CD4-positive, alpha-beta T cell treated with Interleukin-1 beta for 1 hour (primary cell): Measurements from ENCODE around the gene ACTL10.

Experiments used
- DNase-seq, 2 donors: peaks; one replicate each; pipeline ENCODE4 v3.0.0-alpha.2; 2020 to 2022

ACTL10 gene

GRCh38 chr20:33664762-33665144 lies 2.0 kb upstream of the ACTL10 start:
- no peak for DNase-seq

GRCh38 chr20:33667245-33667675 lies 517 bp downstream of the ACTL10 start:
- peak; percentile 40 to 41 for DNase-seq

- peak; percentile 81 to 83 for DNase-seq
Measured at GRCh38 chr20:33667676-33668465, 1.1 kb downstream of the ACTL10 start.

GRCh38 chr20:33668466-33669155 lies 1.9 kb downstream of the ACTL10 start:
- DNase-seq = no peak

GRCh38 chr20:33669224-33669623 lies 2.5 kb downstream of the ACTL10 start:
- DNase-seq = no peak

GRCh38 chr20:33669873-33670640 lies 3.3 kb downstream of the ACTL10 start:
- no peak for DNase-seq

- no peak for DNase-seq
Measured at GRCh38 chr20:33670715-33671499, 4.2 kb downstream of the ACTL10 start.

GRCh38 chr20:33671573-33672288 lies 5.0 kb downstream of the ACTL10 start:
- no peak for DNase-seq

GRCh38 chr20:33672426-33673113 lies 5.8 kb downstream of the ACTL10 start:
- no peak for DNase-seq

GRCh38 chr20:33673114-33673409 lies 6.3 kb downstream of the ACTL10 start:
- DNase-seq = no peak

GRCh38 chr20:33673410-33674293 lies 6.9 kb downstream of the ACTL10 start:
- DNase-seq = no peak

GRCh38 chr20:33674294-33675135 lies 7.8 kb downstream of the ACTL10 start, which contains the start of gene NECAB3:
Gene NECAB3, minus strand, starts transcription at chr20:33674428. Its CDS starts 76 bp downstream, at chr20:33674352.
- DNase-seq = peak; percentile 68 to 72

- DNase-seq = no peak
Measured at GRCh38 chr20:33675136-33675959, 8.6 kb downstream of the ACTL10 start.

- DNase-seq = no peak
Measured at GRCh38 chr20:33676121-33676520, 9.4 kb downstream of the ACTL10 start.

GRCh38 chr20:33676652-33677645 lies 10.2 kb downstream of the ACTL10 start:
- DNase-seq = no peak

- no peak for DNase-seq
Measured at GRCh38 chr20:33677991-33678702, 11.4 kb downstream of the ACTL10 start.
